PC-3 (cell line): ENCODE results near the gene HDAC9. TPM values are rescaled to one million over a fixed set of nuclear protein-coding genes. Genes with fewer than 3 reads are reported as not detected.

ENCODE experiments used
- ATAC-seq: fragments of 200-7000 bp; cut with Tn5 transposase; 2 replicates; pipeline ENCODE4 v1.9.1; 2020; ENCODE audit warnings: mild to moderate bottlenecking, moderate library complexity
- BruUV-seq: library from RNA; stranded (reverse); fragments of 400-500 nt; replicated peaks from 2 replicates; lab custom pipeline; 2021; lab: Mats Ljungman, UMichigan
- CTCF ChIA-PET: fragments of 300-600 bp; sonication (Branson Sonifier 250); formaldehyde crosslinking; loops from one replicate; lab custom pipeline; 2022; ENCODE audit warnings: antibody characterized with exemption; lab: Charles Lee
- POLR2A ChIA-PET: fragments of 300-600 bp; sonication (Branson Sonifier 250); formaldehyde crosslinking; loops from one replicate; lab custom pipeline; 2022; ENCODE audit warnings: antibody characterized with exemption; ENCODE audit not compliant: unreplicated experiment; lab: Charles Lee
- DNase-seq: peaks from one replicate; pipeline ENCODE4 v3.0.0-alpha.2; 2015
- H2AFZ ChIP-seq: fragments of 300-600 bp; sonication (generic); 2 replicates; pipeline ENCODE4 v1.6.0; 2016; ENCODE audit warnings: antibody characterized with exemption, low read length
- H3F3A ChIP-seq: fragments of 300-600 bp; sonication (generic); one replicate; pipeline ENCODE4 v1.6.0; 2017; ENCODE audit warnings: antibody characterized with exemption, low read length, control low read depth, mild to moderate bottlenecking; ENCODE audit not compliant: unreplicated experiment
- H3K27ac ChIP-seq: fragments of 300-600 bp; sonication (generic); 2 replicates; pipeline ENCODE4 v1.5.1; 2016; ENCODE audit warnings: mild to moderate bottlenecking, low read length
- H3K27me3 ChIP-seq: fragments of 300-600 bp; sonication (generic); 2 replicates; pipeline ENCODE4 v1.6.1; 2016; ENCODE audit warnings: low read length, mixed read lengths
- H3K36me3 ChIP-seq: fragments of 300-600 bp; sonication (generic); 2 replicates; pipeline ENCODE4 v1.6.1; 2016; ENCODE audit warnings: low read depth, mixed run types, low read length, mixed read lengths
- H3K4me1 ChIP-seq: fragments of 300-600 bp; sonication (generic); 2 replicates; pipeline ENCODE4 v1.5.1; 2016; ENCODE audit warnings: low read length; ENCODE audit not compliant: insufficient read depth
- H3K4me2 ChIP-seq: fragments of 300-600 bp; sonication (generic); 2 replicates; pipeline ENCODE4 v1.6.0; 2016; ENCODE audit warnings: low read length
- H3K4me3 ChIP-seq: fragments of 300-600 bp; sonication (generic); 2 replicates; pipeline ENCODE4 v1.5.1; 2016; ENCODE audit warnings: mild to moderate bottlenecking, low read length, mixed read lengths
- H3K79me2 ChIP-seq: fragments of 300-600 bp; sonication (generic); 2 replicates; pipeline ENCODE4 v1.6.1; 2017; ENCODE audit warnings: low read length, mixed read lengths
- H3K9ac ChIP-seq: fragments of 300-600 bp; sonication (generic); 2 replicates; pipeline ENCODE4 v1.6.0; 2016; ENCODE audit warnings: mild to moderate bottlenecking, low read length
- H3K9me2 ChIP-seq: fragments of 300-600 bp; sonication (generic); replicated peaks from 2 replicates; pipeline ENCODE4 v1.6.1; 2016; ENCODE audit warnings: mixed run types, low read length, mixed read lengths
- H3K9me3 ChIP-seq: fragments of 300-600 bp; sonication (generic); 2 replicates; pipeline ENCODE4 v1.6.1; 2016; ENCODE audit warnings: low read length, mixed read lengths
- H4K20me1 ChIP-seq: fragments of 300-600 bp; sonication (generic); 2 replicates; pipeline ENCODE4 v1.6.1; 2016; ENCODE audit warnings: low read length, mixed read lengths
- CTCF ChIP-seq: fragments of 300-600 bp; sonication (generic); conservative IDR thresholded peaks from 2 replicates; pipeline ENCODE4 v1.5.1; 2017; ENCODE audit warnings: antibody characterized with exemption, low read depth, mild to moderate bottlenecking, low read length
- EZH2 ChIP-seq: fragments of 300-600 bp; sonication (generic); IDR thresholded peaks from one replicate; pipeline ENCODE4 v1.6.1; 2017; ENCODE audit warnings: antibody characterized with exemption, mild to moderate bottlenecking, low read length; ENCODE audit not compliant: unreplicated experiment
- EZH2phosphoT487 ChIP-seq: fragments of 300-600 bp; sonication (generic); IDR thresholded peaks from 2 replicates; pipeline ENCODE4 v1.6.1; 2018; ENCODE audit warnings: mild to moderate bottlenecking, antibody characterized with exemption, low read length, borderline replicate concordance
- intact Hi-C: fragments of 100-400 bp; cut with micrococcal nuclease; formaldehyde crosslinking; loops from 2 replicates; pipeline ENCODE4 v1.9.0; 2023
- total RNA-seq: library from RNA; depleted of rRNA; stranded (reverse); fragments of >200 nt; gene quantifications from 2 replicates; pipeline ENCODE4 v1.2.3, GENCODE V29; 2014

HDAC9 gene
- total RNA-seq, 1 experiment from 2014 or later, result 7.8 TPM

- no peak overlapping the region for H3K4me3 ChIP-seq
- no peaks in the 10 kb centered on the region for H4K20me1 ChIP-seq
- no TSS peak for BruUV-seq
- H3K9ac ChIP-seq, result no peak overlapping the region
- H3F3A ChIP-seq, result no peaks in the 10 kb centered on the region
- H3K79me2 ChIP-seq, result no peaks in the 10 kb centered on the region
- no peaks in the 10 kb centered on the region for H3K36me3 ChIP-seq
- H3K4me2 ChIP-seq, result no peak overlapping the region
- no peak overlapping the region for H3K27ac ChIP-seq
- no peaks in the 10 kb centered on the region for H3K4me1 ChIP-seq
- ATAC-seq (no peak), DNase-seq (no peak)
- no peak overlapping the region for H2AFZ ChIP-seq
- intact Hi-C loops, result no loop called here
- TF ChIP-seq CTCF, result no peak
- no peak for TF ChIP-seq EZH2phosphoT487
- TF ChIP-seq EZH2, result no peak
- POLR2A ChIA-PET, result no interaction called here
- CTCF ChIA-PET, result no interaction called here
- no peaks in the 10 kb centered on the region for H3K9me3 ChIP-seq
- no peaks in the 10 kb centered on the region for H3K9me2 ChIP-seq
- H3K27me3 ChIP-seq, result no peaks in the 10 kb centered on the region
Observed at GRCh38 chr7:18626717-18627116, 131.2 kb downstream of the HDAC9 start.

DNA sequence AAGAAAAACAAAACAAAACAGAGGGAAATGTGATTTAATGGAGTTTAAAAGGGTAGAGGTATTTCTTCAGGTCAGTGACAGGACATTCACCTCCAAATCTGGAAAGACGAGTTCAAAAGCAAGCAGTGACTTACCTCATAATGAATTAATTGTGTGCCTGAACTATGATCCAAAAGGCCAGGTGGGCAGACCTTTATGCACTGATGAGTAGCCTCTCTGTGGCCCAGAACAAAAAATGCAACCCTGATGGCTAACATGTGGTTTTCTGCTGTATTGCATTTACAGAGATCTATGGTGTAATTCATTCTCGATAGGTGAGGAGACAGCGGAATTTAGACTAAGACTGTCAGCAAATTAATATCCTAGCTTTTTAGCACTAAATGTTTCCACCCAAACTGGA is 142.0 kb downstream of the HDAC9 start:
- Histone ChIP-seq H3K9me2 (no peaks in the 10 kb centered on the region), H3K36me3 (no peaks in the 10 kb centered on the region), H3K27ac (no peak overlapping the region), H3K9me3 (no peaks in the 10 kb centered on the region), H3K4me3 (no peak overlapping the region), H3K79me2 (no peaks in the 10 kb centered on the region), H2AFZ (no peak overlapping the region), H3K4me2 (no peak overlapping the region), H3F3A (no peaks in the 10 kb centered on the region), H3K27me3 (no peaks in the 10 kb centered on the region), H4K20me1 (no peaks in the 10 kb centered on the region), H3K9ac (no peak overlapping the region), H3K4me1 (0 out of 2 replicates have a peak, but pooled peaks cover 6% of the 10 kb centered on the region)
- CTCF ChIA-PET, result no interaction called here
- POLR2A ChIA-PET, result no interaction called here
- intact Hi-C loops, result no loop called here
- TF ChIP-seq EZH2phosphoT487, result no peak
- no peak for TF ChIP-seq CTCF
- TF ChIP-seq EZH2, result no peak
- no peak for ATAC-seq
- no TSS peak for BruUV-seq
- peak; percentile 10 for DNase-seq

DNA sequence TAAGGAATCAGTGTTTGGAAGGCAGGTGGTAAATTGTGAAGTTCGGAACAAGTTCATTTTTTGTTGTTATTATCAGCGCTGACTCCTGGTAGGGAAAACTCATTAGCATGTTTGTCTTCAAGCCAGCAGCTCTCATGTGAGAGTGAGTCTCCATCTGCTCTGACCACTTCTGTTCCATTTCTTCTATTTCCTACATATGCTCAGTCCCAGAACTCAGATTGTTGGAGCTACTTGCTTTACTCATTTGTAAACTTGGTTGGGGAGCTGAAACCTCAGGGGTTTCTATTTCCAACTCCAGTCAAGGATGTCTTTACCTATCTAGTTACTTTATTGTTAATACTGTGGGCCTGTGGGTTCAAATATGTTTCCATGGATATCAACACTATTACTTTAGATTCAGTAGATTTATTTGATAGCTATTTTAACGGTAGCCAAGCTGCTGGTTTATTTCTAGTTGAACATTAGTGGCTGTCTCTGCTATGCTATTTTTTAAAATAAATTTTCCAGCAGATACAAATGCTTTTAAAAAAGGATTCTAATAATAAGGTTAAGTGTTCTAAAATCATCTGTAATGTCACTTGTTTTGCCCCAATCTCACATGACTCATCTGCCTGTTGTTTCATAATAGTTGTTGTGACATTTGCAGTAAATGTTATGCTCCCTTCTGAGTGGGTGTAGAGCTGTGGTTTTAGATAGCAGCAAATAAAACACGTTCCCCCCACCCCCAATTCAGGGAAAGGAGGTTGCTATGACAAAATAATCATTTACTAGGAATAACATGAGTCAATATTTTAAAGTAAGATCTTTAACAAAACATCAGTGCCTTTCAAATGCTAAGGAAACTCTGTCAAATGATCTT is 143.3 kb downstream of the HDAC9 start:
- H3K27ac ChIP-seq, result no peak overlapping the region
- POLR2A ChIA-PET, result no interaction called here
- no TSS peak for BruUV-seq
- H3K79me2 ChIP-seq, result no peaks in the 10 kb centered on the region
- no peak overlapping the region for H3K9ac ChIP-seq
- no peak for TF ChIP-seq EZH2
- TF ChIP-seq CTCF, result no peak
- TF ChIP-seq EZH2phosphoT487, result no peak
- H4K20me1 ChIP-seq, result no peaks in the 10 kb centered on the region
- H3K4me3 ChIP-seq, result no peak overlapping the region
- peak; percentile 10 for DNase-seq
- H3K9me3 ChIP-seq, result no peaks in the 10 kb centered on the region
- H3K27me3 ChIP-seq, result no peaks in the 10 kb centered on the region
- no peak overlapping the region for H2AFZ ChIP-seq
- no peak overlapping the region for H3K4me2 ChIP-seq
- H3K9me2 ChIP-seq, result no peaks in the 10 kb centered on the region
- intact Hi-C loops, result no loop called here
- 0 out of 2 replicates have a peak, but pooled peaks cover 6% of the 10 kb centered on the region for H3K4me1 ChIP-seq
- no peaks in the 10 kb centered on the region for H3F3A ChIP-seq
- H3K36me3 ChIP-seq, result no peaks in the 10 kb centered on the region
- no peak for ATAC-seq
- CTCF ChIA-PET, result interaction anchor here (0.7 kb wide), 1 partner anchor 68 kb away, joined by 3 read pairs; no protein-coding TSS in a partner anchor
